Ramos (cell line): ENCODE data around the gene OXCT1.

Experiments
- in situ Hi-C: fragments of 300-500 bp; cut with MboI; formaldehyde crosslinking; loops from one replicate; pipeline ENCODE4 v1.14.3; 2022; ENCODE audit warnings: low sequenced_read_pairs; ENCODE audit not compliant: unreplicated experiment

Gene OXCT1

DNA sequence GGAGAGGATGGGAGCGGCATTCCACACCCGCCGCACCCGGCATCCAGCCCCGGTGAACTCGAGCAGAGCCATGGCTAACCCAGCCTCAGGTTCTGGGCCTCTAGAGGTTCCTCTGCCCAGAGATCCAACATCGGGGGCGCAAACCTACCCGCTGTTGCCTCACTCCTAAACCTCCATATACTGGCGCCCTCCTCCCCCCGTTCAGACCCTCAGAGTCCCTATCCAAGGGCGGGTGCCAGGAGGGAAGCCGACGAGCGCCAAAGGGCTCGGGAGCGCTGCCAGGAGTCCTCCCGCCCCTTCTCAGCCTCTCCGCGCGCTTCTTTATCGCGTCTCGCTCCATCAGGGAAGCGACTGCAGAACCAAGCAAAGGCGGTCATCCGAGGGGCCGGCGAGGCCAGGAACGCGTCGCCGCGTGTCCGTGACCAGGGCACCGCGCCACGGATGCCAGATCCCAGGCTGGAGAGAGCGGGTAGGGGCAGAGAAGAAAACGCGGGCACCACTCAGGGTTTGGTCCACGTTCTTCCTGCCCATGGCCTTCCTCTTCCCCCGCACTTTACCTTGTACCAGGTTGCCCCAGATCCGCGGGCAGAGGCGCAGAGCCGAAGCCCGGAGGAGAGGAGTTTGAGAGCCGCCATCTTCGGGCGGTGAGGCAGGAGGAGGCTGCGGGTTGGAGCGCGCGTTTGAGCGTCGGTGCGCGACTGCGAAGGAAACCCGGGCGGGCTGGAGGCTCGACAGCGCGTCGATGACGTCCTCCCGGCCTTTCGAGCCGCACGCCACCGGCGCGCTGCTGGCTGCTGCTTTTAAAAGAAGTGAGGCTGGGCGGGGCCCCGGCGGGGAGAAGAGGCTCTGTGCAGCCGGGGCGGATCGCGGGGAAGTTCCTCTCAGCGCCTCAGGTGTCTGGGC, at the start of gene OXCT1:
TSS of gene OXCT1 (minus strand) at position 702 of the 903 bp plus-strand sequence. CDS start at position 635, 67 bp downstream.
- in situ Hi-C loops: loop anchor here (25.0 kb wide), 1 partner anchor 717 kb away; no protein-coding TSS in a partner anchor

DNA sequence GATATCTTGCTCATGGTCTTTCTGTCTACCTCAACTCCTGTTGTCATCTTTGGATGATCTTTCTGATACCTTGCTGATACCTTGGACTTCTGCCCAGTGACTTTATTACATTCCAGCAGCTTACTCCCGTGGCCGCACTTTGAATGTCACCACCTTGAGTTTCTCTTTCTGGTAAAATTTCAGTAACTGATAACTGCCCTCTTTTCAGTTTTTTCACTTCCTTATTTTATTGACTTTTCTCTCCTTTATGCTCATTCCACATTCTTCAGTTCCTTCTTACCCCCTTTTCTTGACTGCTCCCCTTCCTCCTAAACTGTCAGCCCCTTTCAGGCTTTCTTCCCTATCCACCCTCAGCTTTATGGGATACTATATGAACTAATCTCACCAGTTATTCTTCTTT, 47.9 kb upstream of the OXCT1 start:
- in situ Hi-C loops: loop anchor here (25.0 kb wide), 1 partner anchor 1094 kb away; no protein-coding TSS in a partner anchor

DNA sequence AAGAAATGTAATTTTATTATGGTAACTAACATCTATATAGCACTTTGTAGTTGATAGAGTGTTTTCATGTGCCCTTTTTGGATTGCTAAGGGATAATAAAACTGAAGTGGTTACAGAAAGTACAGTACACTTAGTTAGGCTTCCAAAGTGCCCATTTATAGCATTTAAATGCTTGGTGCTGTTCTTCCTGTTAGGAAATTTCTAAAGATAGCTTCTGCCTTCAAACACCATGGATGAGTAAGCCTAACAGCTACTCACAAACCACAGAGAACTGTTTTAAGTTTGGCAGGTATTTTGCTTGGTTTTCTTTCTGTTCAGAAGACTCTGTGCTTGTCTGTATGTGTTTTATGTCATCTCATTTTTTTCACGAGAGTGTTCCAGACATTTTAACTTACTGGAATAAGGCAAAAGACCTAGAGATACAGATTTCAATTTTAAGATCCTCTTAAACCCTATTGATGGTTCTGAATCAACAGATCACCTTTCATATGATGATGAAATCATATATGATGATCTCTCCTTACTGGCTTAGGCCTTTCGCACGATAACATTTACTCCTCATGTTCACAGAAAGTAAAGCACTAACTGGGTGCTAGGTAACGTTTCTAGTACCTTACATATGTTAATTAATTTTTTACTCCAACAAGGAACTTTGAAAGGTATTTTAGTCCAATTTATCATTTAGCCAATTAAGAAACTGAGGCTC, 38.3 kb upstream of the OXCT1 start:
- in situ Hi-C loops: loop anchor here (25.0 kb wide), 1 partner anchor 1104 kb away; no protein-coding TSS in a partner anchor

DNA sequence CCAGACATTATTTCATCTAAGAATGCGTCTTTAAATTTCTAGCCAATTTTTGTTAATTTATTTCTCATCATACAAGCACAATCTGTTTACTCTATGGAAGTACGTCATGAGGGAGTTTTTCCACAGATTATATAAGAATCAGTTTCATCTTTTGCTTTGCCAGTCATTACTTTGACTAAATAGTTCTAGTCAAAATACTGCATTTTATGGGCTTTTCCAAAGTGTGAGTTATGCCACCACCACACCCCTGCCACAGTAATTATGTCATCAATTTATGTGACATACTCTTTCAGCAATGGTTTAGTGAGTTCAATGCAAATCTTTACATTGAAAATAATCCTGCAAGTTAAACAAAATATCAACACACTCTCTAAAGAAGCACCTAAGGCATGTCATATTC, 35.9 kb upstream of the OXCT1 start:
- in situ Hi-C loops: loop anchor here (25.0 kb wide), 1 partner anchor 1106 kb away; no protein-coding TSS in a partner anchor

DNA sequence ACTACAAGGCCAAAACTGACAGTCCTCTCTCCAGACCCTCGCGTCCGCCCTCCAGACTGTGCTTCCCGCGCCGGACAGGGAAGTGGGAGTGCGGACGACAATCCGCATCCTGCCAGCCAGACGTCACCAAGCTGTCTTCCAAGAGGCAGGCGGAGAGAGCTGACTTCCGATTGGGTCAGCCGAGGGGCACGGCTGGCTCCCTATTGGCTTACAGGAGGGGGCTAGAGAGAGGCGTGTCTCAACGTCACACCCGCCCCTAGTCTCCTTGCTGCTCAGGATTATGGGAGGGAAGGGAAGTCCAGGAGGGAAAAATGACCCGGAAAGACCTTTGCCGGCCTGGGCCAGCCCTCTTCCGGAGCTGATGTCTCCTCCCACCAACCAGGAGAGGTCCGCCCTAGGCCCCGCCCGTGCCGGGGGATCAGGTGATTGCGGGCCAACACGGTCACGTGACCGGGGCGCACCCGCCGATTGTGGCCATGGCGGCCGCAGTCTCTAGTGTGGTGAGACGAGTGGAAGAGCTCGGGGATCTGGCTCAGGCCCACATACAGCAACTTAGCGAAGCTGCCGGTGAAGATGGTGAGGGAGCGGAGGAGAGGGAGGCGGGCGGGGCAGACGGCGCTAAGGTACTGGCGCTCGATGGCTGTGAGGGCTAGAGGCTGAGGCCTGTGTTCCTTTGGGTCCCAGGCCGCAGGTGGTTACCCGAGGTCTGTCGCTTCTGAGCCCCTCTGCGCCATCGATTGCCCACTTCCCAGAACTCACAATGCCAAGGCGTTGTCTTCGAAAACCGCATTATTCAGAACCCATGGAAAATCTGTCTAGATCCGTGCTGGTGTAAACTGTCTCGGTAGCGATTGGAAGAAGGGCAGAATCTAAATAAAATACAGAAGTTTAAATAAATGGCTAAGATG, 33.9 kb upstream of the OXCT1 start, which contains the start of gene RIMOC1:
TSS of gene RIMOC1 (plus strand) at position 453 of the 908 bp plus-strand sequence. CDS start at position 477, 24 bp downstream.
- in situ Hi-C loops: loop anchor here (25.0 kb wide), 1 partner anchor 1108 kb away; no protein-coding TSS in a partner anchor

DNA sequence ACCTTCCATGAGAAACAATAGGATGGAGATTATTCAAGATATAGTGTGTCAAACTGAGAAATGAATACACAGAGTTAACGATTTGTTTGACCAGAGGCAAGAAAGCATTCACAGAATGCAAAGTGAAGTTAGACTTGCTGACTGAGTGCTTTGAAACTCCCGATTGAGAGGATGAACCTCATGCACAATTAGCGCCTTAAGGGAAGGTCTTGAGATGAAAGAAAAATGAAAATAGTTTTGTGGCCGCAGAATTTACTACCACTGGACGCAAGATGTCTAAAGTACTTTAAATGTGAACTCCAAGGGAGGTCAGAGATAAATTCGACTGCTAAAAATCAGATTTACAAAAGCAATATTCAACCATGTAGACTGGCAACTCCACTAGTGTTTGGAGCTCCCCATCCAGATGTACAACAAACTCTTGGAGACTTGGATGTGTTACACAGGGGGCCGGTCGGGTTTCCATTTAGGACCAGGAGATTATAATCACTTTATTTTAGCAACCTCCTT, 33.2 kb upstream of the OXCT1 start:
- in situ Hi-C loops: loop anchor here (25.0 kb wide), 1 partner anchor 1109 kb away; no protein-coding TSS in a partner anchor

DNA sequence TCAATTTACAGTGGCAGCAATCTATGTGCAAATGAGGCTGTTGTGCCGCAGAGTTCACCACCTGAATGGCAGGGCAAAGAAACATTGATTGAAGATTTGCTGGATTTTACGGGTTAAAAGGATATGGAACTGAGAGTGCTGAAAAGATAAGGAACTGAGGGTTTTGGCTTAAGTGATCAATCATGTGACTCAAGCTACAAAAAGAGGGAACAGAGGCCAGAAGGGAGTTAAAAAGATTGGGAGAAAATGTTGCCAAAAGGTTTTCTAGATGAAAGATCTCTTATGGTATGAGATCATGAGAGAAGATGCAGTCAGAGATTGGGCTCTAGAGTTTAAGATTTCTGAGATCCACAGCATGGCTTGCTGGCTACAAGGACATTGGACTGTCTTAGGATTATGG, 26.0 kb upstream of the OXCT1 start:
- in situ Hi-C loops: no loop called here

DNA sequence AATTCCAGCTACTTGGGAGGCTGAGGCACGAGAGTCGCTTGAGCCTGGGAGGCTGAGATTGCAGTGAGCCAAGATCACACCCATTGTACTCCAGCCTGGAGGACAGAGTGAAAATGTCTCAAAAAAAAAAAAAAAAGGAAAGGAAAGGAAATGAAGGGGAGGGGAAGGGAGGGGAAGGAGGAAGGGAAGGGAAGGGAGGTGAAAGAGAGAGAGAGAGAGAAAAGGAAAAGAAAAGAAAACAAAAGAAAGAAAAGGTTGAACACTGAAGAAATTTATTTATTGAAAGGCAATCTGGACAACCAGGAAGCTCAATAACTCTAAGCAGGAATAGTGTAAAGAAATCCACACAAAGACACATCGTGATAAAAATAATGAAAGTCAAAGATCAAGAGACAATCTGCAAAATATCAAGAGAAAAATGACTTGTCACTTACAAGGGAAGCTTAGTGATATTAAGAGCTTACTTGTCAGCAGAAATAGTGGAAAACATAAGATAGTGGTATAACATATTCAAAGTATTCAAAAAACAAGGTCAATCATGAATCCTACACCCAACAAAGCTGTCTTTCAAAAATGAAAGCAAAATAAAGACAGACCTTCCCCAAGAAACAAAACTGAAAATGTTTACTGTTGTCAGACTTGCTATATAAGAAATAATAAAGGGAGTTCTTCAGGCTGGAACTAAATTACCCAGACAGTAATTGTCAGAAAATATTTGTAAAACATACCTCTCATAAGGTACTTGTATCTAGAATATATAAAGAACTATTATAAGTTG, 23.0 kb upstream of the OXCT1 start:
- in situ Hi-C loops: no loop called here

DNA sequence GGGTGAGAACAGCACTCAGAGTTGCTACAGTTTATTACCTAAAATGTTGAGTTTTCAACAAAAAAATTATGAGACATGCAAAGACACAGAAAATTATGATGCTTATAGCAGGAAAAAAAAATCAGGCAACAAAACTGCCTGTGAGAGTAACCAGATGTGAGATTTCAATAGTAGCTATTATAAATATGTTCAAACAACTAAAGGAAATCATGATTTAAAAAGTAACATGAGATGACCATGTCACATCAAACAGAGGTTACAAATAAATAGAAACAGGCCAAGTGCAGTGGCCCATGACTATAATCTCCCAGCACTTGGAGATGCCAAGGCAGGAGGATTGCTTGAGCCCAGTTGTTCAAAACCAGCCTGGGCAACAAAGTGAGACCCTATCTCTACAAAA, 21.8 kb upstream of the OXCT1 start:
- in situ Hi-C loops: no loop called here

DNA sequence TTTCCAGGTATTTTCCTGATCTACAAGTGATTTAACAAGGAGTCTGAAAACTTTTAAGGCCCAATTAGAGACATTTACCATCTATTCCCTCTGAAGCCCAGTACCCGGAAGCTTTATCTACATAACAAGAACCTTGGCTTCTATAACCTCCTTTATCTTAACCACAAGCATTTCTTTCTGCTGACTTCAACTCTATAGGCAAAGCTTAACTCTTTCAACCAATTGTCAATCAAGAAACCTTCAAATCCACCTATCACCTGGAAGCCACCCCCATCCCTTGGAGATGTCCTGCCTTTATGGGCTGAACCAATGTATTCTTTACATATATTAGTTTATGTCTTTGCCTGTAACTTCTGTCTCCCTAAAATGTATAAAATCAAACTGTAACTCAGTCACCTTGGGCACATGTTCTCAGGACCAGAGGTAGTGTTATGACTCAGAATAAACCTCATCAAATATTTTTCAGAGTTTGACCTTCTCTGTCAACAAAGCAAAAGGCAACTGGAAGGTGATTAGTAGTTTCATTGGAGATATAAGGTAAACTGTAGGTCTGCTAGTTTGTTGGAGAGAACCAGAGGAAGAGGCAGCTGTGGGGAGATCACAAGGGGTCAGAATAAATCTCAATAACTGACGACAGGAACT, 21.0 kb upstream of the OXCT1 start:
- in situ Hi-C loops: no loop called here

DNA sequence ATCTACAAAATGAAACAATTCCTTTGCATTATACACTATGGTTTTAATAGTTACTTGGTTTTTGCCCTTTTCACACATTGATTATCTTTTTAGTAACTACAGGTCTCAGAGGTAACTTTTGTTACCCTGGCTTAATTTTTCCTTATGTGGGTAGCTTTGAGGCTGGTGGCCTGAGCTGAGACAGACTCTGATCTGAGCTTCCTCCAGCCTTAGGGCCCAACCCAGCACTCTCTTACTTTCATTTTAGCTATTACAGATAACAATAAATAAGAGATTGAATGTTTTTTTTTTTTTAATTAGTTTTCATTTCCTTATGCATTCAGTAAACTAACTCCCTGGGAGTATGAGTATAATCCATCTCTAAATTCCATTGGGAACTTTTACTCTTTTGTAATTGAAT, 15.1 kb upstream of the OXCT1 start:
- in situ Hi-C loops: no loop called here

DNA sequence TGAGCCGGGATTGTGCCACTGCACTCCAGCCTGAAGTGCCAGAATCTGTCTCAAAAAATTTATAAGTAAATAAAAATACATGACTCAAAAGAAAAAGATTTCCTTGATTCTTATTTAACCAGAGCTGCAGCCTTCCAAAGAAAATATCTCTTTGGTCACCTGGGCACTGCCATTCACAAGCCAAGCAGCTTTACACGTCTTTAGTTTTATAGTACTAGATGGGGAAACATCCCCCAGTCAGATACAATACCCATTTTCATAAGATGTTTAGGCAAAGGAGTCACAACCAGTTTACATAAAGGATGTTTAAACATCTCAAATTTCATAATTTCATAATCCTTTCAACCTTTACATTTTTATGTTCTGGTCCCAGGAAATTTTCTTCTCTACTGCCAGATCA, 13.7 kb upstream of the OXCT1 start:
- in situ Hi-C loops: no loop called here

DNA sequence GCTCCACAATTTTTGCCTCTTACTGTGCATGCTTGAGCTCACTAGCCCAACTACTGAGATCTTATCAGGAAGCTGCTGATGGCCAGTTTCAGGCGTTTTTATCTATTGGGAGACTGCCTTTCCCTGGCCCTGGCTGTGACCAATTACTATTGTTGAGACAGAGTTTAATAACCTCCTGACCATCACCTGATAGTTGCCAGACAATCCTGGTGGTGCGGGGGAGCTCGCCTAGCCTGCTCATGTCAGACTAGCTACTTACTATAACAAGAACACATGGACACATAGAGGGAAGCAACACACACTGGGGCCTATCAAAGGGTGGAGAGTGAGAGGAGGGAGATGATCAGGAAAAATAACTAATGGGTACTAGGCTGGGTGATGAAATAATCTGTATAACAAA, 13.0 kb upstream of the OXCT1 start:
- in situ Hi-C loops: no loop called here

DNA sequence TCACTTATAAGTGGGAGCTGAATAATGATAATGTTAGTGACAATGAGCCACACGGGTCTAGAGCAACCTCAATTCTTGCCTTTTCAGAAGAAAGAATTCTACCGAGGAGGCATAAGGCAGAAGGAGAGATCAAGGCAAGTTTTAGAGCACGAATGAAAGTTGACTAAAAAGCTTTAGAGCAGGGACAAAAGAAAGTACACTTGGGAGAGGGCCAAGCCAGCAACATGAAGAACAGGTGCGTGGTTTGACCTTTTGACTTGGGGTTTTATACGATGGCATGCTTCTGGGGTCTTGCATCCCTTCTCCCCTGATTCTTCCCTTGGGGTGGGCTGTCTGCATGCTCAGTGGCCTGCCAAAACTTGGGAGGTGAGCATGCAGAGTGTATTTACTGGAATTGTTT, 12.5 kb upstream of the OXCT1 start:
- in situ Hi-C loops: no loop called here

DNA sequence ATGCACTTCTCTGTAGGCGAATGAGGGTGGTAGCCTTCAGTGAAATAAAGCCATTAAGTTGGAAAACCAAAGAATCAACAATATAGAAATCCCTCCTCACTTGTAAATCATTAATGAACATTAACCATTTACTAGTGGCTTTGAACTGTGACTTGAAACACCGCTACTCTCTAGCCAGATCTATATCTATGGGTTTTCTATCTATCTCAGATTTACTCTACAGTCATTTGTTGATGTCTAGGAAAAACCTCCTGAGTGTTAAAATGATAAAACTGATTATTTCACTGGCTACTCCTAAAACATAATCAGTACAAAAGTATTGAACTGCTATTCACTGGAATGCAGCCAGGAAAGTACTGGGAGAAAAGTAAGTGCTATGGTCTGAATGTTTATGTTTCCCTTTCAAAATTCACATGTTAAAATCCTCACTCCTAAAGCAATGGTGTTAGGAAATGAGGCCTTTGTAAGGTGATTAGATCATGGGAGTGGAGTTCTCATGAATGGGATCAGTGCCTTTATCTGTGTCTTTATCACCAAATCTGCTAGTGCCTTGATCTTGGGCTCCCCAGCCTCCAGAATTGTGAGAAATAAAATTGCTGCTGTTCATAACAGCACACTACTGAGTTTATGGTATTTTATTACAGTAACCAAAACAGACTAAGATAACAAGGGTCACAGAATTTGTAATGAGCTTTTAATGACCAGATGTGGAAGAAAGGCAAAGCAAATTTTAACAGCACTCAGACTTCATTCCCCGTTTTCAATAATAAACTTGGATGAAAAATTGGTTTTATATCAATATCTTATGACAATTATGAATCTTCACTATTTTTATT, 8.6 kb upstream of the OXCT1 start:
- in situ Hi-C loops: no loop called here

DNA sequence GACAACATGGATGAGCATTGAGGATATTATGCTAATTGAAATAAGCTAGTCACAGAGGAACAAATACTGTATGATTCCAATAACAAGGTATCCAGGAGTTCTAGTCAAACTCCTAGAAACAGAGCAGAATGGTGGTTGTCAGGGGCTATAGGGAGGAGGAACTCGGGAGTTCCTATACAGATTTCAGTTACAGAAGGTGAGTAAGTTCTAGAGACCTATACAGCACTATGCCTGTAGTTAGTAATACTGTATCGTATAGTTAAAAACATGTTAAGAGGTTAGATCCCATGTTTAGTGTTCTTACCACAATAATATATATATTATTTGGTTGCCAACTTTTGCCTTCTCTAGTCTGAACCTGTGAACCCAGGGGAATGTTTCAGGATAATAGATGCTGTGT, 7.9 kb upstream of the OXCT1 start:
- in situ Hi-C loops: no loop called here

DNA sequence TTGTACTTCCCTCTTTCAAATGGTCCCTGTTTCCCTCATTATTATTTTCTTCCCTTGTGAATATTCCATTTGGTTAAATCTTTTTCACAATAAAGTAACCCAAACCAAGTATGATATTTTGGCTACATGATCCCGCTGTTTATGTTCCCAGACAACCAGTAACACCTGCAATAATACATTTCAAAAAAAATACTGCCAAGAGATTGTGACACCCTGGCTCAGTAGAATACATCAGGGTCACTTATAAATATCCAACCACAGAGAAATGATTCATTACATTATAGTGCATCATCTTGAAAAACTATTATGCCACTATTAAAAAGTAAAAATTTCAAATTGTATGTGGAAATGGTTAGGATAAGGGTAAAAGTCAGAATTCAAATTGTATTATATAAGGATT, 7.2 kb upstream of the OXCT1 start:
- in situ Hi-C loops: no loop called here

DNA sequence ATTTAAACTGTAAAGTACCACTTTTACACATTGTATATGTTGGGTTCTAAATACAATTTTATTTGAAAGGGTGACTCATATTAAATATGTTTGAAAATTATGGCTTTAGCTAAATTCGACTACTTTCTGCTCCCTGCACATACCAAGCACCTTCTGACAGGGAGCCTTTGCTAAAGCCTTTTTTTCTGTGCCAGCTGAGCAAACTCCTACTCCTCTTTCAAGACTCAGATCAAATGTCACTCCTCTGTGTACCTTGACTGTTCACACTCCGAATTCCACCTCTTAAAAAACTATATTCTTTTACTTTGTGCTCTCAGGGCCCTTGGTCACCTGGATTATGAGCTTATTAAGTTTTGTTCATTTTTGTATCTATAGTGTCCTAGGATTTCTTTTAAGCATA, 6.5 kb upstream of the OXCT1 start:
- in situ Hi-C loops: no loop called here
